GDM1 (cell line): ENCODE measurements around the gene MROH2B.
"Not testable (repeated sequence)": the region's sequence is repeated elsewhere in the genome, so short reads cannot be mapped to it uniquely, and the experiment has no call there.

Experiments used
- DNase-seq: peaks from one replicate; lab custom pipeline; 2025; lab: John Stamatoyannopoulos, UW

The MROH2B gene

DNA sequence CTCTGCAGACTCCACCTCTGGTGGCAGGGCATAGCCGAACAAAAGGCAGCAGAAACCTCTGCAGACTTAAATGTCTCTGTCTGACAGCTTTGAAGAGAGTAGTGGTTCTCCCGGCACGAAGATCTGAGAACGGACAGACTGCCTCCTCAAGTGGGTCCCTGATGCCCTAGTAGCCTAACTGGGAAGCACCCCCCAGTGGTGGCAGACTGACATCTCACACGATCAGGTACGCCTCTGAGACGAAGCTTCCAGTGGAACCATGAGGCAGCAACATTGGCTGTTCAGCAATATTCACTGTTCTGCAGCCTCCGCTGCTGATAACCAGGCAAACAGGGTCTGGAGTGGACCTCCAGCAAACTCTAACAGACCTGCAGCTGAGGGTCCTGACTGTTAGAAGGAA lies 48.5 kb downstream of the MROH2B start:
- not testable (repeated sequence) for DNase-seq

DNA sequence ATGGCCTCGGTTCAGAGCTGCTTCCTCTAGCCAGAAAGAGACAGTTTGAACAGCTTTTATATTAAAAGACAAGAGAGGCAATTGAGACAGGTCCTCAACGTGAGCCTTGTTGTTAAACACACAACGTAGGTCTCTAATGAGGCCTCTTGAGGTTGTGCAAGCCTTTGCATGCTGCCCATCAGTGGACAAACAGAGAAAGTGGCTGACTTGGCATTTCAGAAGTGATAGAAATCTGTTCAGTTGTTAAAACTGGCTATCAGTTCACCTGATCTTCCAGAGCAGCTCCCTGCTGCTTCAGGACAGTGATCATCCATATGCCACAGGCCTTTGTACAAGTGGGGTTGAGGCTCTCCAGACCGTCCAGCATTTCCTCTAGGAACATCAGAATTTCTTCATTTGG lies 58.8 kb downstream of the MROH2B start:
- no peak for DNase-seq

DNA sequence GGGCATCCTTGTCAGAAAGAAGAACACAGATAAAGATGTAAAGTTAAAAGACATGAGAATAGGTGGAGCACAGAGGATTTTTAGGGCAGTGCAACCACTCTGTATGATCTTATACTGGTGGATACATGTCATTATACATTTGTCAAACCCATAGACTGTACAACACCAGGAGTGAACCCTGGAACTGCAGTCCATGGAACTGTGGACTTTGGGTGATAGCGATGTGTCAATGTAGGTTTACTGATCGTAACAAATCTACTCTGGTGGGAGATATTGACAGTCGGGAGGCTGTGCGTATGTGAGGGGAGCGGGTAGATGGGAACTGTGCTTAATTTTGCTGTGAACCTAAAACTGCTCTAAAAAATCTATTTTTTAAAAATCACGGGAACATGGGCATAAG lies 60.6 kb downstream of the MROH2B start:
- no peak for DNase-seq

DNA sequence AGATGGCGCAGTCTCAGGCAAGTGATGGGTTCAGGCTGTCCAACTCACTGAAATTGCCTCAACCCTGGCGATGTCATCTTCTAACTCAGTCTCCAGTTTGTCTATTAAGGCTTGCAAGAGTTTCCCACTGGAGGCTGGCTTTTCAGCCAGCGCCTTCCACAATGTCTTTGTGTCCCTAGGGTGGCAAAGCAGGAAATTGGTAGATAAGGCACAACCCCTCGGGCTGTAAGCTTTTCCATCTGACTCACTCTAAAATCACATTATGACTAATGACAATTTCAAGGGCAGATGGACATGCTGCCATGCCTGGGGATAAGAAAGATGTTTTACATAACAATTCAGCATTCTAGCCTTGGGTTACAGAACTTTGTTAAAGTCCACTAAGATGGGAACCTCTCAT lies 61.9 kb downstream of the MROH2B start:
- no peak for DNase-seq

DNA sequence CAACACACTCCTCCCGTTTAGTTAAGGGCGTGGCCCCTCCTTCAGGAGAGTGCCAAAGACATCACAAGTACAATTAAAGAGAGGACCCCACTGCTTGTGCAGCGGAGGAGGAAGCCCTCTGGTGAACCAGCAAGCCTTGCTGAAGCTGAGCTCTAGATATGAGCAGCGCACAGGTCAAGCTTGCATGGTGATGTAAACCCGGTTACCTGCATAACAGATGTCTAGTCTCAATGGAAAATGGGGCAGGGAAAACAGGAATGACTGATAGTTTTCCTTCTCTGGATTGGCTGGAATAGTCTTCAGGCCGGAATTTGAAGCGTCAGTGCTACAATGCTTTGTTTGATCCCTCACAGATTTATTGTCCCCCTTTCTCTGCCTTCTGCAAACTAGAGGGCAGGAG lies 66.2 kb downstream of the MROH2B start:
- no peak for DNase-seq

DNA sequence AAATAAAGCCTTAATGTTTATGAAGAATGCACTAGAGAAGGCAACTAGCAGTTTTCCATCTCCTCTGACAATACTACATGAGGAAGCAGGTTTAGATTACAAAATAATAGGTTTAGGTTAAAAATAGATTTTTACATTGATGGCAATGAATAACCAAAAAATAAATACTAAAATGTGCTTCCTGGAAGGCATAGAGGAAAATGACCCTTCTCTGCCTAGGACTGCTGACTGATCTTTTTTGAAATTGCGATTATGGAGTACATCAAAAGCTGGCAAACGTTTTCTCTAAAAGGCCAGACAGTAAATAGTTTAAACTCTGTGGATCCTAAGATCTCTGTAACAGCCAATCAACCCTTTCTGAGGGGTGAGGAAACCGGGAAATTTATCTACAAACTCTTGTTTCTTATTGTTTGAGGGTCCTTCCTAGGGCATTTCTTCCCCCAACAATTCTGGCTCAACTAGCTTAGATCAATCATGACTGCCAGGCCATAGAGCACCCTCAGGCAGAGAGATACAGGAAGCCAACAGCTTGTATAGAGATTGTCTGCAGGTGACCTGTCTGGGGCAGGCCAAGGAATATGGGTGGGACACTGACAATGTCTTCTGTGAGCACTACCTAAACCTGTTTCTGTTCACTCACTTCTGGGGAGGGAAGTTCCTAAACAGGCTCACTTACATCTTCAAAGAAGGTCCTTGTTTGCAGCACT lies 67.3 kb downstream of the MROH2B start:
- no peak for DNase-seq

DNA sequence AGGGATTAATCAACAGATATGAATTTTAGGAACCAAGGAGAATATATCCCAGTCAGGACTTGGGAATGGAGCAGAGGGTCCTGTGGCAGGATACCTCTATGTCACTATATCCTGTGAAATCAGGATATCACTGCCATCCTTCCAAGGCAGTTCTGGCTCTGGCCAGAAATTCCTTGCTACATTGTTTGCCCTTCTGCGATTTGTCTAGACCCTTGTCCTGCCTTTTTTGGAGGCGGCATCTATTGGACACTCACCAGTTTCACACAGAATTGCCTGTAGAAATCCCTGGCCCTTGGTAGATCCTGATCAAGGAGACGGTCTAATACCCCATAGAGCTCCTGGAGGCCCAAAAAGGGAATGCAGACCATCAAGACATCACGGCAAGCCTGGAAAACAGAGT lies 71.2 kb downstream of the MROH2B start:
- no peak for DNase-seq

DNA sequence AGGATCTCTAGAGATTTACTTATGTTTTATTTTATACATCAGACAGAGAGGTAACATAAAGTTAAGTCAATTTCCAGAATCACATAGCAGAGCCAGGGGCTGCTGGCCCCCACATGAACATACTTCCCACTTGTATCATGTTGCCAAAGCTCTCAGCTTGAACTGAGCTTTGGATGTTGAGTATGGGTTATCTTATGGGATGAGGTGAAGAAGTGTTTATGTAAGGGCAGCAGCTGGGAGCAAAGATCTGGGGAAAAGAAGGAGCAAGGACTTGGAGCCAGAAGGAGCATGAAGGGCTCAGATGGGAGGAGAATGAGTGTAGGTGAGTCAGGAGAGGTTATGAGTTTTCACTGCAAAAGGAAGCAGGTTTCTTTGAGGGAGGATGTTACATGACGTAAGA lies 72.0 kb downstream of the MROH2B start:
- no peak for DNase-seq

DNA sequence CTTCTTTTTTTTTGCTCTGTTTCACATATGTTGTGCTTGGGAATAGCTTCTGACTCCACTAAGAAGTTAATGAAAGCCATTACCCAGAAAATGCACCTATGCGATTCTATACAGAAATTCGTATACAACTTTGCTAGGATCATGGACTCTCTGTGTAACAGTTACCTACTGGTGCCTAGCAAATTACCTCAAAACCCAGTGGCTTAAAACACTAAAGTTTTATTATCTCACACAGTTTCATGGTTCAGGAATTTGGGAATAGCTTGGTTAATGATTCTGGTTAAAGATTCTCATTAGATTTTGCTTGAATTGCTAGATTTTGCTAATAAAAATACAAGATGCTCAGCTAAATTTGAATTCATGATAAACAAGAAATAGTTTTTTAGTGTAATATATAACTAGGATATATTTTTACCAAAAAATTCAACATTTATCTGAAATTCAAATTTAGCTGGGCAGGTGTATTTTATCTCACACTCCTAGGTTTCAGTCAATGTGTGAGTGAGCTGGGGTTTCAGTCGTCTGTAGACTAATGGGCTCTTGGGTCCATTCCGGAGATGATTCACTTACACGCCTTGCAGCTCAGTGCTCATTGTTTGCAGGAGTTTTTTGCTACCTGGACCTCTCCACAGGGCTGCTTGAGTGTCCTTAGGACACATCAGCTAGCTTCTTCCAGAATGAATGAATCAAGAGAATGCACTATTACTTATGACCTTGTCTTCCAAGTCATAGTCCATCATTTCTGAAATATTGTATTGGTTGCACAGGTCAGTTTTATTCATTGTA lies 75.1 kb downstream of the MROH2B start:
- DNase-seq, result no peak

DNA sequence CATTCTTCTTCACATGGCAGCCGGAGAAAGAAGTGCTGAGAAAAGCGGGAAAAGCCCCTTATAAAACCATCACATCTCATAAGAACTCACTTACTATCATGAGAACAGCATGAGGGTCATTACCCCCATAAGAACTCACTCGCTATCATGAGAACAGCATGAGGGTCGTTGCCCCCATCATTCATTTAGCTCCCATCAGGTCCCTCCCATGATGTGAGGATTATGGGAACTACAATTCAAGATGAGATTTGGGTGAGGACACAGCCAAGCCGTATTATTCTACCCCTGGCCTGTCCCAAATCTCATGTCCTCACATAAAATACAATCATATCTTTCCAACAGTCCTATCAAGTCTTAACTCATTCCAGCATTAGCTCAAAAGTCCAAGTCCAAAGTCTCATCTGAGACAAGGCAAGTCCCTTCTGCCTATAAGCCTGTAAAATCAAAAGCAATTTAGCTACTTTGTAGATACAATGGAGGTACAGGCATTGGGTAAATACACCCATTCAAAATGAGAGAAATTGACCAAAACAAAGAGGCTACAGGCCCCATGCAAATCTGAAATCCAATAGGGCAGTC lies 79.1 kb downstream of the MROH2B start:
- DNase-seq, result no peak

DNA sequence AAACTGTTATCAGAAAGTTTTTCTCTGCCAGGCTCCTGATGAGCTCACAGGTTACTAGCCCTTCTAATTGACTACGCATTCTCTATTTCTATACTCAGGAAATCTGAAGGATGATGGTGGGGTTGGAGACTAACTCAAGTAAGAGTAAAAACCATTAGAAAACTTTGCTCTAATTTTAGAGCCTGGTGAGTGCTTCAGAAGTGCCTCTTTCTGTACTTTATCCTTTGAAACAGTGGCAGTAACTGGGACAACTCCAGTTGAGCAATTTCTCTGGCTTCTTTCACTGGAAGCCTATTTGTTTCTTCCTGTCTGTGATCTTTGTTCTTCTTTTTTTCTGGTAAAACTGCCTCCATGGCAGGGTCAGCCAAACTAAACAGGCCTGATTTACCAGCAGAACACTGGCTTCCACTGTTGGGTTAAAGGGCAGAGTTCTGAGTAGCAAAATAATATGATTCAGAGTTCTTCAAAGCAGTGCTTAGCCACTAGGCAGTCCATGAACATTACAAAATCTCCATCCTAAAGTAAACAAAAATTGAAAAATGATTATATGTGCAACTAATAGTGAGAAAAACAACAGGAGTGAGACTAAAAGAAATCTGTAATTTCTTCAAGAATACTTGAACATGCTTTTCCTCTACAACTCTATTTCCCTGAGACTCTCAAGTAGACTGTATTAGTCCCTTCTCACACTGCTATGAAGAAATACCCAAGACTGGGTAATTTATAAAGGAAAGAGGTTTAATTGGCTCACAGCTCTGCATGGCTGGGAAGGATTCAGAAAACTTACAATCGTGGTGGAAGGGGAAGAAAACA lies 79.8 kb downstream of the MROH2B start:
- DNase-seq, result no peak

DNA sequence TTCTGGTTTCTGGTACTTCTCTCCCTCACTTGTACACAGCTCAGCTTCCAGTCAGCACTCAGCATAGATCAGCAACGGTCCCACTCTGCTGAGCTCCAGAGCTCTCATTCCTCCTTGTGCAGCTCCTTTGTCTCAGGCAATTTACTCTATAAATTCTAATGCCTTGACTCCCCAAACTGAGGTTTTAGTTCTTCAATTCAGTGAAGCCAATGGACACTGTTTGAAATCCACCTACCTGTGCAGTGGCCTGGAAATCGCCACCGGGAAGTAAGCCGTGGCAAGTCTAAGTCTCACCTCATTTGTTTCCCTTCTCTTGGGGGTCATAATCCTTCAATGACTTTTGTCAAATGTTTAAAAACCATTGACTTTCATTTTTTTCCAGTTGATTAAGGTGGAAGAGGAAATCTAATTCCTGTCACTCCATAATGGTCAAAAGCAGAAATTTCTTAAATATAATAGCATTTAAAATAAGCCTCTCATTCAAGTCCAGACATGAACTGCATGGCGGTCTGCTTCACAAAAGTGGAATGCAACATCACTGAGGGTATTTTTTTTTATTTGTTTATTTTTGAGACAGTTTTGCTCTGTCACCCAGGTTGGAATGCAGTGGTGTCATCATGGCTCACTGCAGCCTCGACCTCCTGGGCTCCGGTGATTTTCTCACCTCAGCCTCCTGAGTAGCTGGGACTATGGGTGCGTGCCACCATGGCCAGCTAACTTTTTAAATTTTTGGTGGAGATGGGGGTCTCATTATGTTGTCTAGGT lies 82.2 kb downstream of the MROH2B start:
- no peak for DNase-seq

DNA sequence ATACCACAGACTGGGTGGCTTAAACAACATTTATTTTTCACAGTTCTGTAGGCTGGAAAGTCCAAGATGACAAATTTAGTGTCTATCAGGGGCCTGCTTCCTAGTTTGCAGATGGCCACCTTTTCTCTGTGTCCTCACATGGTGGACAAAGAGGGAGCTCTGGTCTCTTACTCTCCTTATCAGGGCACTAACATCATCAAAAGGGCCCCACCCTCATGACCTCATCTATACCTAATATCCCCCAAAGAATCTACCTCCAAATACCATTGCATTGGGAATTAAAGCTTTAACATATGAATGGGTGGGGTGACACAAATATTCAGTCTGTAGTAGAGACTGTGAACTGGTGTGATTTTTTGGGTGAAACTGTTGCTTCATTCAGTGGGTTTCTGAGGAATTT lies 83.8 kb downstream of the MROH2B start:
- DNase-seq, result no peak

DNA sequence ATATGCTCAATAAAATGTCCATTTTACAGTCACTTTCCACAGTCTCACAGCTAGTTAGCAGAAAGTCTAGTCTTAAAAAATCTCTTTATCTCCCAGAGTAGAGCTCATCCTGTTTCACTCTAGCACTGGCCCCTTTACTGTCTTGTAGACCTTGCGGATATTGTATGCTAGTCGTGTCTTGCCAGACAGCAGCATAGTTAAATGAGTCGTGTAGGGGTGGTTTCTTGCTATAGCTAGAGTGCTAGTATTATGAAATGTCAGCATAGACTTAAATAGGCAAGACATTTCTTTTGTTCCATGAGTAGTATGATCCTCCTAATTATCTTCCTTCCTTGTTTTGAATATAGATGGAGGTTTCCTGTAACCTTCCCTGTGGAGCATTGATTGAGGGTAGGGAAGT lies 84.5 kb downstream of the MROH2B start:
- no peak for DNase-seq

DNA sequence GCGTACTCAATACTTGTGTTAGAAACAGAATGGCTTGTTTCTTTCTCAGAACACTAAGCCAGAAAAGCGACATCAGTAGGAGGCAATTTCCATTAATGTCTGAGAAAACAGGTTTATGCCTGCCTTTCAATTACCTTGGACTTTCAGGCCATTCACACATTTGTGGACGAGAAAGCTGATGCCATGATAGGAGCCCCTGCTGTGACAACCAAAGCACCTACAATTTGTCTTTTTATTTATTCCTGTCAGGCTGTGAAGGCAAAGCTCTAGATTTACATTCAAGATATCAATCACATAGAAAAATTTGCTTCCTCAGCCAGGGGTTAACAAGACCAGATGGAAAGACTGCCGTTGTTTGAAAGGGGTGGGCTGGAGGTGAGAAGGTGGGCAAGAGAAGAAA lies 85.6 kb downstream of the MROH2B start:
- DNase-seq, result no peak

DNA sequence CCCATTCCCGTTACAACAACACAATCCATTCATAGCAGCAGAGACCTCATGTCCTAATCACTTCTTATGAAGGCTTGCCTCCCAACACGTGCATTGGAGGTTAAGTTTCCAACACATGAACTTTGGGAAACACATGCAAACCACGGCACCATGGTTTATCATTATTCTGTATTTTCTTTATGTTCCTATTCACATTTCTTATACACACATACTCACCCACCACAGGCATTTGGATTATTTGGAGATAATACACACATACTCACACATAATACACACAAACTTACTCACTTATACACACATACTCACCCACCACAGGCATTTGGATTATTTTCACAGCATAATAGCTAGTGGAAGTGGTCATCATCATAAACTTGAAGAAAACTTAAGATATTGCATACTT lies 86.3 kb downstream of the MROH2B start:
- no peak for DNase-seq

DNA sequence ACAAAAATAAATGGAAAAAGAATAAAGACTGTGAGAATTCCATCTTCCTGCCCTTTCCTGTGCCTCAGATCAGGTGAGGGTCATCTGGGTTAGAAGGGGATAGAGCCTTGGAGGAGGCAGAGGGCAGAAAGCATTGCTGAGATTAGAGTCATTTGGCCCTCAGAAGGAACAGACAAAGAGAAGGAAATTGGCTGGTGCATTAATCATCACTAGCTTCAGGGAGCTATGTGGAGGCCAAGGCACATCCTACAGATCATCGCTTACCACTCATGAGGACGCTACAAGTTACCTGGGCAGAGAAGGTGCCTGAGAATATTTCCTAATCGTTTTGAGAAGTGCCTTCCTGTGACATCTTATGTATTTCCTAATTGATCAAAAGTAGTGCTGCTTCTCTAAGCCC lies 87.4 kb downstream of the MROH2B start:
- no peak for DNase-seq

DNA sequence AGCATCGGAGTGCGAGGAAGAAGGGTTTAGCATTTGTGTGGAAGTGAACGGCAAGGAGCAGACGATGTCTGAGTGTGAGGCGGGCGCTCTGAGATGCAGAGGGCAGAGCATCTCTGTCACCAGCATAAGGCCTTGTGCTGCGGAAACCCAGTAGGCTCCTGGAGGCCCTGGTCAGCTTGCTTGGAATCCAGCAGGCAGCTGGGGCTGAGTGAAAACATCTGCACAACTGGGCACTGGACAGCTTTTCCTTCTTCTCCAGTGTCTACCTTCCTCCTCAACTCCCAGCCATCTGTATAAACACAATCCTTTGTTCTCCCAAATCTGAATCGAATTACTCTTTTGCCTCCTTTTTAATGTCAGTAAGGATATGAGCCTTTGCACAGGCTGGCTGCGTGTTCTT lies 89.7 kb downstream of the MROH2B start:
- DNase-seq, result no peak

DNA sequence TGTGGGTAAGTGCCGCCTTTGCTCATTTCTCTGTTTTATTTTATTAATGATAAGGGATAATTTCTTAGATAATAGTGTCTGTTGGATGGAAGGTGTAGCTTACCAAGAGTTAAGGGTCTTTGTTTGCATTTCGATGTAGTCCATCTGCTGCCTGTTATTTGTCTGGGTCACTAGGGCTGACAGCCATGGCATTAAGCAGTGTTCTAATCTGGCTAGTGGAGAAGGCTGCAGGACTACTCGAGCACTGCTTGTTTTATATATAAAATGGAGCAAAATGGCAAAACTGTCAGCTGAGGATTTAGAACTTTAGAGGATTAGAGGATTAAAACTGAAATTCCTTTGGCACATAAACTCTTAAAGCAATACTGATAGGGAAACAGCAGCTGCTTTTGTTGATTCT lies 94.3 kb downstream of the MROH2B start:
- no peak for DNase-seq

DNA sequence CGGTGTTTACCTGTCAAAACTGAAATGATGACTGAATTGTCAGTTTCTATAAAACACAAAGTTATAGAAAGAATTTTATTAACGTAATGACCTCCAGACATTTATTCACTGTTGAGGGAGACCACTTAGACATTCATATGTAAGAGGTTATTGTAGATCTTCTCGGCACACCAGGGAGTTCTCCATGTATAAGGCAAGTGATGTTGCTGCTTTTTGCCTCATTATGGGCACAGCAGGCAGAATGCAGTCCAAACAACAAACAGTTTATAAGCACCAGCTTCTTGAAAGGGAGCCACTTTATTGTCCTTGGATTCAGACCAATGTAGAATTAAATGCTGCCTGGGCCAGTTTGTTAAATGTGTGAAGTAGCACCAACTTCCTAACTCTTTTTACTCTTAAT lies 95.1 kb downstream of the MROH2B start:
- DNase-seq, result no peak

DNA sequence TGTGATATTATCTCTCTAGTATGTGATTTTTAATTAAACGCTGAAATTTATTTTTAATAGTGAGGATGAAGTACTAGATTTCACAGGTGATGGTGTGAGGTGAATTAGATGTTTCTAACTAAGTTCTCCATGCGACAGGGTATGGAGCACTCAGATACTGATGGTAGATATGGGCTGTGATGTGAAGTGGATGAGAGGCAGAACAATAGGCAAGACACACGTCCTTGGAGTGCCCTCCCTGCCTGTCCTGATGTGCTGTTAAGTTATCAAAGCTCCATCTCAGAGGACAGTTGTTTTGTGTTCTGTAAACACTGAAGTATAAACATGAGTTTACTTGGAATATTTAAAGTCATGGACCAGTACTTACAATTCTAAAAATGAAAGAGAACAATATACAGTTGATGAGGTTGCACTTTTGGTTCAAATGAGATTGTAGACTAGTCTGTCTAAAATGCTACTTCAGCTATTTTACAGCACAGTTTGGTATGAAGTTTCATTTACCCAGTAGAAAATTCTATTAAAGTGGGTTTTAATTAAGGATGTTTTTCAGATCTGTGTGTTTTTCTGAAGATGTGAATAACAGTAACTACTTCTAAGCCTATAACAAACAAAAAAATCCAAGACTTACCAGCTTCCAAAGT lies 97.7 kb downstream of the MROH2B start:
- DNase-seq, result no peak
